COR-L47 (cell line): ENCODE data around the gene SELENOO.

Experiments used
- DNase-seq: peaks from one replicate; lab custom pipeline; 2025; lab: John Stamatoyannopoulos, UW

Gene SELENOO

GRCh38 chr22:50184902-50185374, 15.9 kb upstream of the SELENOO start:
- no peak for DNase-seq

GRCh38 chr22:50185375-50186087, 15.3 kb upstream of the SELENOO start, which contains the start of gene TRABD:
Gene TRABD (plus strand): TSS chr22:50185913. CDS start chr22:50193061, 7,148 bp downstream.
- peak; percentile 85 for DNase-seq

DNA sequence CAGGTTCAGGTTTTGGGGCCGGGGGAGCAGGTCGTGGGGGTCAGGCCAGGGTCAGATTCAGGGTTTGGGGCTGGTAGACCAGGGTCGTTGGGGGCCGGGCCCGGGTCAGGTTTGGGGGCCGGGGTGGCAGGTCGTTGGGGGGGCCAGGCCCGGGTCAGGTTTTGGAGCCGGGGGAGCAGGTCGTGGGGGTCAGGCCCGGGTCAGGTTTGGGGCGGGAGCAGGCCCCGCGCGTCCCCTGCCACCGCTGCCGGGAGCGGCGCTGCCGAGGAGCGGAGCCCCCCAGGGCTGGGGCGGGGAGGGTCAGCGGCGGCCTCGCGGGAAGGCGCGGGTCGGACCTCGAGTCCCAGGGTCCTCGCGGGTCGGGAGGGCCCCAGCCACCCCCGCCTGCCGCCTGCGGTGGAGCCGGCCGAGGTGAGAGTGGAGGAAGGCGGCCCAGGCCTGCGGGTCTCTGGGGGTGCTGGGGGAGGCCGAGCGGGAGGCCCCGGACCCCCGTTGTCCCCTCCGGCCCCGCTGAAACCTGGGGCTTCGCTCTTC, 14.6 kb upstream of the SELENOO start:
- no peak for DNase-seq

GRCh38 chr22:50186761-50187523, 13.9 kb upstream of the SELENOO start:
- DNase-seq: no peak

DNA sequence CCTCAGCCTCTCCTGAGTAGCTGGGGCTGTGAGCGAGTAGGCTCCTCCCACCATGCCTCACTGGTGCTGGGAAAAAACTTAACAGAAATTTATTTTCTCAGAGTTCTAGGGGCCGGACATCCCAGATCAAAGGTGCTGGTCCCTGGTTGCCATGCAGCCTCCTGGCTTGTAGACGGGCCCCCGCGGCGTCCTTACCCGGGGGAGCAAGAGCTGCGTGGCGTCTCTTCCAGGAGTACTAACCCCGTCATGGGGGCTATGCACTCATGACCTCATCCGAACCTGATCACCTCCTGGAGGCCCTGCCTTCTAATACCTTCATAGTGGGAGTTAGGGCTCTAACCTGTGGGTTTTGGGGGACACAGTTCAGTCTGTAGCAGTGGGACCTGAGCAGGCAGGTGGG, 12.5 kb upstream of the SELENOO start:
- DNase-seq: no peak

- peak; percentile 54 for DNase-seq
Observed at GRCh38 chr22:50189184-50189848, 11.5 kb upstream of the SELENOO start.

DNA sequence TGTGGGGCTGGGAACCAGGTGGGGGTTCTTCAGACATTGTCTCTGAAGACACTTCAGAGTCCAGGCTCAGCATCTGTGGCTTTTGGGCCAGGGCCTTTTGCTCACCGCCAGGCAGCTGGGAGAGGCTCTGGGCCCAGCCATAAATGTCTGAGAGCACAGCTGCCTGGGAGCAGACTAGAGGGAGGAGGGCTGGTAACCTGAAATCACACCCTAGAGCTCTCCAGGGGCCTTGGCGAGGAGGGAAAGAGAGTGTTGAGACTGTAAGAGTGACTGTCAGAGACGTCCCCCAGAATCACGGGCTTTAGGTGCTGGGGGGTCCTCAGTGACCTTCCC, 11.0 kb upstream of the SELENOO start:
- DNase-seq: no peak

DNA sequence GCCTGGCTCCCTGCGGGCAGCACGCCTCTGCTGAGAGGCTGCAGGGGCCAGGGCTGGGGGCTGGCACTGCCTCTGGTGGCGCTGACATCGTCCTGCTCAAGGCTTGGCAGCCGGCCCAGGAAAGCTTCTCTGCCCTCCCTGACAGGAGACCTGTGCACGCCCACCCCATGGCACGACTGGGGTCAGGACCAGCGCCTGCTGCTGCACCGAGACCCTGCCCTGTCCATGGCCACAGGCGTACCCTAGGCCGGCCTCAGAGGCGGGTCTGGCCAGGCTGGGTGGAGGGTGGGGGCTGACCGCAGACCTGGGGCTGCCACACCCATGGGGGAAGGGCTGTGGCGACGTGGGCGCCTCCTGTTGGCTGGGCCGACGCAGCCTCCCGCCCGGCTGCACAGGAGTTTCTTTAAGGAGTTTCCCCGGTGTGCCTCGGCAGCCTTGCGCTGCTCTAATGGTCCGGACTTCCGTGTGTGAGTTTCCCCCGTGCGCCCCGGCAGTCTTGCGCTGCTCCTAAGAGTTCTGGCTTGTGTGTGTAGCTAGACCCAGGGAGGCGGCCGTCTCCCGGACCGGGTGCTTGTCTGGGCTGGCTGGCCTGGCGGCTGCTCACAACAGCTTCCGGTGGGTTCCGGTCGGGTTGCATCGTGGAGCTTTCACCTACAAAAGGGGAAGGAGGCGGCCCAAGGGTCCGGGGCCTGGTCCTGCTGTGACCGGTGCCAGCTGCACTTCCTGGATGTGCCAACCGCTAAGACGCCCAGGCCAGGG, 10.4 kb upstream of the SELENOO start:
- DNase-seq: peak; percentile 49

- DNase-seq: no peak
Observed at GRCh38 chr22:50190941-50191741, 9.7 kb upstream of the SELENOO start.

DNA sequence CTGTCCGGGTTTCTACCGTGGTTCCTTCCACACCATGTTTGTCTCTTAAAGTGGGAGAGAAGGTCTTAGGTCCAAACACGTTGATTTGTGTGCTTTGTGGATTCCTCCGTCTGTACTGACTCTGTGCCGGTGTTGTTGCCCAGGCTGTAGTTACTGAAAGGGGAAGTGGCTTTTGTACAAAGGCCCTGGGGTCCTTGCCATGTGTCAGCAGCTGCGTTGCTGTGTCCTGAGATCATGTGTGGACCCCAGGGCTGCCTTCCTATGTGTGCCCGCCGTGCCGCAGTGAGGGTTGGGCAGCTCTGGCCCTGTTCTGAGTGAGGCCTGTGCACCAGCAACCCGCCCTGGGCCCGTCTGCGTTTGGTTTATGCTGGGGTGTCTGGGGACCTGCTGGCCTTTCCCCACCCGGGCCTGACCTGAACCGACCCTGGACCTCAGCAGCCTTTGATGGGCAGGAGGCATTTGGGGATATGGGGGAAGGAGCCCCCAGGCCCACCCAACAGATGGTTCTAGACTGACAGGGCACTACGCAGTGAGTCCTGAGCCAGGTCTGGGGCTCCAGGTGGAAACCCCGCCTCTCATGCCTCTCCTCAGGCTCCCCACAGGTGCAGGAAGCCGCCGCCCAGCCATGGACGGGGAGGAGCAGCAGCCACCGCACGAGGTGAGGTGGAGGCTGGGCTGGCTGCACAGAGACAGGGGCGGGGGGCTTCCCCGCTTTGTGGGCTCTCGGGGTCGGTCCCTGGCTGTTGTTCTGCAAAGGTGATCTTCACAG, 8.2 kb upstream of the SELENOO start:
- no peak for DNase-seq

DNA sequence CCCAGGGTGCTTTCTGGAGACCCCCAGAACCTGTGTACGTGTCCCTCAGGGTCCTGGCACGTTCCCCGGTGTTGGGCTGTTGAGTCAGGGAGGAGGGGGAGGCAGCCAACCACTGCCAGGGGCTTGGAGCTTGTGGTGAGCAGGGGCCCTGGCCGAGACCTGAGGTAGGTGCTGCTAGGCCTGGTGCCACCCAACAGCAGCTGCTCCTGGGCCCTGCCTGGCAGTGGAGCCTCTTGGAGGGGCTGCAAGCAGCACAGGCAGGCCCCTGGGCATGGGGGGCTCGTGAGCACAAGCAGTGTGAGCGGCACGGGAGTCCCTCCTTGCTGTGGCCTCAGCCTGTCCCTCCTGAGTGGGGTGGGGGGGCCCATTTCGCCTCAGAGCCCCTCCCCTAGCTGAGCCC, 7.2 kb upstream of the SELENOO start:
- DNase-seq: no peak

DNA sequence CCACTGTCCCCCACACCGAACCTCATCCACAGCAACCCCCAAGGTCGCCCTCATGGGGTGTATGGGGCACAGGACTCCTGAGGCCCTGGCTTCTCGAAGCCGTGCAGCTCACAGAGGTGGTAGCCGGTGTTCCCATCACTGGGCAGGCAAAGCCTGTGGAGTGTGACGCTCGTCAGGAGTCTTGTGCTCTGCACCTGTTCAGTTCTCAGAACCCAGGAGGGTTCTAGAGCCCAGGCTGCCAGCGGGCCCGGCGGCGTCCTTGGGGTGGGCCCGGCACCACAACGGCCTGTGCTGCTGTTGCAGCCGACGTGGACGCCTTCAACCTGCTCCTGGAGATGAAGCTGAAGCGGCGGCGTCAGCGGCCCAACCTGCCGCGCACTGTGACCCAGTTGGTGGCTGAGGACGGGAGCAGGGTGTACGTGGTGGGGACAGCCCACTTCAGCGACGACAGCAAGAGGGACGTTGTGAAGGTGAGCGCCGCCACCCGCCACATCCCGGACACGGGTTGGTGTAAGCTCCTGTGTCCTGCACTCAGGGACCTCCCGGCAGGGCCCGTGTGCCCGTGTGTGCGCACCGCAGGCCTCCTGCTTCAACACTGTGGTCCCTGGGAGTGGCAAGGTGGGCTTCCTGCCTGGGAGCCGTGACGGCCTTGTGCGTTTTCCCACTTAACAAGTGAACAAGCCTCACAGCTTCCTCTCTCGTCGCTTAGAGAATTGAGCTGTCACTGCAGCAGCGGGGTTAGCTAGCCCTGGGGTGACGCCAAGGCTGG, 6.6 kb upstream of the SELENOO start:
- no peak for DNase-seq

GRCh38 chr22:50196256-50196655, 4.6 kb upstream of the SELENOO start:
- no peak for DNase-seq

DNA sequence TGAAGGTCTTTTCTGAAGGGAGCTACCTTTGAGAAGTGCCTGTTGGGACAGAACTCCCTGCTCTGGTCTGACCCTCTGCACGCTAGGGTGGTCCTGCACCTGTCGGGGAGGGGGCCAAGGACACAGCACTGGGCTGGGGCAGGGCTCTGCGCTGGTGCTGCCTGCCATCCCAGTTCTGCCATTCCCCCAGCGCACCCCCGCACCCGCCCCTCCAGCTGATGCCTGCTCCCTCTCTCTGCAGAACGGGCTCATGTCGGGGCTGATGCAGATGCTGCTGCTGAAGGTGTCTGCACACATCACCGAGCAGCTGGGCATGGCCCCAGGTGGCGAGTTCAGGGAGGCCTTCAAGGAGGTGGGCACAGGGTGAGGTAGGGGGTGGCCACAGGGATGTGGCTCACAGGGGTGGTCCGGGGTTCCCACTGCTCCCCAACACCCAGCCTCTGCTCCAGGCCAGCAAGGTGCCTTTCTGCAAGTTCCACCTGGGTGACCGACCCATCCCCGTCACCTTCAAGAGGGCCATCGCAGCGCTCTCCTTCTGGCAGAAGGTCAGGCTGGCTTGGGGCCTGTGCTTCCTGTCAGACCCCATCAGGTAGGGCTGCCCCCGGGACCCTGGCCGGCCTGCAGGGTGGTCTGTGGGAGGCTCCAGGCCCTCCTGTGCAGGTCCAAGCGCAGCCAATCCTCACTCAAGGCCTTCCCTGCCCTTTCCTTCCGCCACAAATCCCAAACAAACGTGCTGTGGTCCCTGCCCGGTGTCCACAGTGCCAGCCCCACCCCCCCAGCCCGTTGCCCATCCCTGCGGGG, 3.6 kb upstream of the SELENOO start:
- no peak for DNase-seq

DNA sequence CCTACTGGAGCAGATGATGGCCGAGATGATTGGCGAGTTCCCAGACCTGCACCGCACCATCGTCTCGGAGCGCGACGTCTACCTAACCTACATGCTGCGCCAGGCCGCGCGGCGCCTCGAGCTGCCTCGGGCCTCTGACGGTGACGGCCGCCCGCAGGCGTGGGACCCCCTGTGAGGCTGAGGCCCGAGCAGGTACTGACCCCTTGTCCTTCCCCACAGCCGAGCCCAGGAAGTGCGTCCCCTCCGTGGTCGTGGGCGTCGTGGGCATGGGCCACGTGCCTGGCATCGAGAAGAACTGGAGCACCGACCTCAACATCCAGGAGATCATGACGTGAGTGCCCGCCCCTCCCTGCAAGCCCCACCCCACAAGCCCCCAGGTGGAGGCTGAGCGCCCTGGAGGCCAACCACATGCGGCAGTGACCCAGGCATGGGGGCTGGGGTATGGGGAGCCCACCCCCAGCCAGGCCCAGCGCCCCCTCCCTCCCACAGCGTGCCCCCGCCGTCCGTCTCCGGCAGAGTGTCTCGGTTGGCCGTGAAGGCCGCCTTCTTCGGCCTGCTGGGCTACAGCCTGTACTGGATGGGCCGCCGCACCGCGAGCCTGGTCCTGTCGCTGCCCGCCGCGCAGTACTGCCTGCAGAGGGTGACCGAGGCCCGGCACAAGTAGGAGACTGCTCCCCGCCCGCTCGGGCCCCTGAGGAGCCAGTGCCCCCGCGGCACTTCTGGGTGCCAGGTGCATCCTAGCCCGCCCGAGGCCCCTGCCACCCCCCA, 2.8 kb upstream of the SELENOO start:
- DNase-seq: no peak

GRCh38 chr22:50198624-50199017, 2.2 kb upstream of the SELENOO start:
- DNase-seq: no peak

GRCh38 chr22:50199251-50199721, 1.5 kb upstream of the SELENOO start:
- no peak for DNase-seq
